HCT116 (cell line): ENCODE results near the gene FGF8.
"Not testable (repeated sequence)": the region's sequence is repeated elsewhere in the genome, so short reads cannot be mapped to it uniquely, and the experiment has no call there.

Experiments used
- CTCF ChIP-seq, 3 experiments: fragments of 200-600 bp in 1 of 3; sonication (generic) in 1 of 3; IDR thresholded peaks in 2 of 3; conservative IDR thresholded peaks in 1 of 3; 2 replicates each; pipeline ENCODE4 v1.5.1; 2012 to 2017; ENCODE audit warnings: low read depth in 2 of 3, low read length in 2 of 3, antibody characterized with exemption in 1 of 3, borderline replicate concordance in 1 of 3, control low read depth in 1 of 3, mild to moderate bottlenecking in 1 of 3, mixed read lengths in 1 of 3, mixed run types in 1 of 3, moderate library complexity in 1 of 3; ENCODE audit not compliant: insufficient read depth in 1 of 3
- POLR2A ChIP-seq: IDR thresholded peaks from 2 replicates; pipeline ENCODE4 v1.7.0; 2011; ENCODE audit warnings: borderline replicate concordance; ENCODE audit not compliant: insufficient read depth, insufficient read length; ENCODE audit errors: extremely low read depth

DNA sequence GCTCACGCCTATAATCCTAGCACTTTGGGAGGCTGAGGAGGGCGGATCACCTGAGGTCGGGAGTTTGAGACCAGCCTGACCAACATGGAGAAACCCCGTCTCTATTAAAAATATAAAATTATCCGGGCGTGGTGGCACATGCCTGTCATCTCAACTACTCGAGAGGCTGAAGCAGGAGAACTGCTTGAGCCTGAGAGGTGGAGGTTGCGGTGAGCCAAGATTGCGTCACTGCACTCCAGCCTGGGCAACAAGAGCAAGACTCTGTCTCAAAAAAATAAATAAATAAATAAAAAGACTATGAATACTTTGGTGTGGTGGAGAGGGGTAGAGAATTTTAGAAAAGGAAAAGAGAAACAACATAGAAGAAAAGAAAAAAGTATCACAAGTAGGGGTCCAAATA lies 13.3 kb upstream of the FGF8 start:
- TF ChIP-seq CTCF (IDR thresholded peaks at IDR 0.05 in 2 of 3, conservative IDR thresholded peaks at IDR 0.05 in 1 of 3; ENCODE audit: borderline replicate concordance in 1 of 3, insufficient read depth in 1 of 3, low read depth in 2 of 3, low read length in 2 of 3); POLR2A: not testable (repeated sequence)
